Mesothelial cell of epicardium (in vitro differentiated cells): Measurements from ENCODE around the gene DYRK1A. TPM values are rescaled to one million over a fixed set of nuclear protein-coding genes. Genes with fewer than 3 reads are reported as not detected.
A peak's percentile ranks its signal among the peaks of the same experiment; 100 is the strongest.
"Not testable (repeated sequence)": the region's sequence is repeated elsewhere in the genome, so short reads cannot be mapped to it uniquely, and the experiment has no call there.

Experiments
- DNase-seq, 2 experiments: peaks; one replicate each; pipeline ENCODE4 v3.0.0; 2021; ENCODE audit warnings: low spot score in 2 of 2; ENCODE audit not compliant: unreplicated experiment in 2 of 2
- H3K27ac Mint-ChIP-seq: 2 replicates; pipeline ENCODE4 v1.8.0; 2021; ENCODE audit warnings: mixed read lengths
- H3K27me3 Mint-ChIP-seq: 2 replicates; pipeline ENCODE4 v1.8.0; 2021; ENCODE audit warnings: low read depth, mixed read lengths
- H3K36me3 Mint-ChIP-seq: 2 replicates; pipeline ENCODE4 v1.8.0; 2021; ENCODE audit warnings: mixed read lengths
- H3K4me1 Mint-ChIP-seq: 2 replicates; pipeline ENCODE4 v1.8.0; 2021; ENCODE audit warnings: mixed read lengths
- H3K4me3 Mint-ChIP-seq: 2 replicates; pipeline ENCODE4 v1.8.0; 2021; ENCODE audit warnings: mild to moderate bottlenecking, moderate library complexity, mixed read lengths
- H3K9me3 Mint-ChIP-seq: 2 replicates; pipeline ENCODE4 v1.8.0; 2021; ENCODE audit warnings: mixed read lengths
- CTCF ChIP-seq: fragments of 200-600 bp; sonication (generic); IDR thresholded peaks from one replicate; pipeline ENCODE4 v1.5.0; 2021; ENCODE audit warnings: antibody characterized with exemption; ENCODE audit not compliant: unreplicated experiment
- total RNA-seq: library from RNA; stranded (reverse); gene quantifications from 3 replicates; pipeline ENCODE4 v1.2.1, GENCODE V29; 2021

Gene DYRK1A
- total RNA-seq, 1 donor from 2014 or later: 79.7 TPM

GRCh38 chr21:37546299-37546908 is 179.8 kb downstream of the DYRK1A start:
- Mint-ChIP-seq H3K4me3 (peak overlapping the region; percentile 33), H3K4me1 (peaks cover 43% of the 10 kb centered on the region), H3K27me3 (peaks cover 10% of the 10 kb centered on the region), H3K27ac (peak overlapping the region; percentile 22), H3K36me3 (no peaks in the 10 kb centered on the region), H3K9me3 (peaks cover 19% of the 10 kb centered on the region)
- peak in 1 of 2 experiments; percentile 38 for DNase-seq
- TF ChIP-seq CTCF: no peak

GRCh38 chr21:37546949-37547614 is 180.5 kb downstream of the DYRK1A start:
- peaks cover 12% of the 10 kb centered on the region for H3K9me3 Mint-ChIP-seq
- peak in 1 of 2 experiments; percentile 48 for DNase-seq
- H3K36me3 Mint-ChIP-seq: no peaks in the 10 kb centered on the region
- peak overlapping the region; percentile 5 for H3K4me3 Mint-ChIP-seq
- H3K27me3 Mint-ChIP-seq: peaks cover 10% of the 10 kb centered on the region
- TF ChIP-seq CTCF: no peak
- H3K4me1 Mint-ChIP-seq: peaks cover 43% of the 10 kb centered on the region
- H3K27ac Mint-ChIP-seq: peak overlapping the region; percentile 89

GRCh38 chr21:37547615-37548200 is 181.1 kb downstream of the DYRK1A start:
- Mint-ChIP-seq H3K4me1 (peaks cover 46% of the 10 kb centered on the region), H3K36me3 (no peaks in the 10 kb centered on the region), H3K27ac (peak overlapping the region; percentile 89), H3K4me3 (no peak overlapping the region), H3K9me3 (peaks cover 6% of the 10 kb centered on the region), H3K27me3 (peaks cover 15% of the 10 kb centered on the region)
- DNase-seq: peak in 1 of 2 experiments; percentile 27
- TF ChIP-seq CTCF: no peak

GRCh38 chr21:37548521-37548981 is 182.0 kb downstream of the DYRK1A start:
- peaks cover 23% of the 10 kb centered on the region for H3K27me3 Mint-ChIP-seq
- no peak overlapping the region for H3K27ac Mint-ChIP-seq
- peaks cover 50% of the 10 kb centered on the region for H3K4me1 Mint-ChIP-seq
- TF ChIP-seq CTCF: no peak
- DNase-seq: peak in 1 of 2 experiments; percentile 1
- H3K9me3 Mint-ChIP-seq: no peaks in the 10 kb centered on the region
- H3K36me3 Mint-ChIP-seq: no peaks in the 10 kb centered on the region
- H3K4me3 Mint-ChIP-seq: no peak overlapping the region

- H3K4me3 Mint-ChIP-seq, H3K27ac Mint-ChIP-seq, H3K36me3 Mint-ChIP-seq, H3K9me3 Mint-ChIP-seq, DNase-seq: not testable (repeated sequence)
- Mint-ChIP-seq H3K4me1 (peaks cover 50% of the 10 kb centered on the region), H3K27me3 (peaks cover 25% of the 10 kb centered on the region)
Measured at GRCh38 chr21:37549730-37550129, 183.2 kb downstream of the DYRK1A start.

GRCh38 chr21:37550157-37550556 is 183.6 kb downstream of the DYRK1A start:
- no peak overlapping the region for H3K4me3 Mint-ChIP-seq
- H3K27me3 Mint-ChIP-seq: peaks cover 29% of the 10 kb centered on the region
- no peaks in the 10 kb centered on the region for H3K9me3 Mint-ChIP-seq
- H3K27ac Mint-ChIP-seq: no peak overlapping the region
- TF ChIP-seq CTCF: no peak
- peak in 1 of 2 experiments; percentile 21 for DNase-seq
- no peaks in the 10 kb centered on the region for H3K36me3 Mint-ChIP-seq
- H3K4me1 Mint-ChIP-seq: peaks cover 50% of the 10 kb centered on the region
